Right lung (tissue), 5 donors: ENCODE measurements around the gene MAP6. TPM values are rescaled to one million over a fixed set of nuclear protein-coding genes. Genes with fewer than 3 reads are reported as not detected.

Experiments used
- DNase-seq, 2 donors: peaks; one replicate each; pipeline ENCODE4 v3.0.0-alpha.2; 2013
- polyA plus RNA-seq, 5 donors: library from polyadenylated mRNA; unstranded; fragments of 120-200 nt; gene quantifications; one replicate each; pipeline versions ENCODE4 v1.2.1 to v1.2.3, GENCODE V29; 2013; ENCODE audit warnings: inconsistent platforms in 1 of 5, low replicate concordance in 1 of 5; ENCODE audit not compliant: insufficient read length in 5 of 5, insufficient read depth in 1 of 5

The MAP6 gene
- polyA plus RNA-seq, 5 donors = 7.5 to 9.7 (median 8.3) TPM

- no peak for DNase-seq
Observed at GRCh38 chr11:75632962-75633361, 35.9 kb downstream of the MAP6 start.

- no peak for DNase-seq
Observed at GRCh38 chr11:75632450-75632849, 36.4 kb downstream of the MAP6 start.

GRCh38 chr11:75631086-75631730 lies 37.6 kb downstream of the MAP6 start:
- DNase-seq = no peak

GRCh38 chr11:75627906-75628668 lies 40.8 kb downstream of the MAP6 start:
- DNase-seq = no peak

- DNase-seq = no peak
Observed at GRCh38 chr11:75626889-75627529, 41.8 kb downstream of the MAP6 start.

- DNase-seq = no peak
Observed at GRCh38 chr11:75625991-75626888, 42.6 kb downstream of the MAP6 start.

- no peak for DNase-seq
Observed at GRCh38 chr11:75625021-75625420, 43.8 kb downstream of the MAP6 start.

- DNase-seq = no peak
Observed at GRCh38 chr11:75616281-75616680, 52.6 kb downstream of the MAP6 start.

- DNase-seq = peak in 1 of 2 donors; percentile 19
Observed at GRCh38 chr11:75615751-75616150, 53.1 kb downstream of the MAP6 start.

- no peak for DNase-seq
Observed at GRCh38 chr11:75611823-75612222, 57.0 kb downstream of the MAP6 start.

- no peak for DNase-seq
Observed at GRCh38 chr11:75606099-75606498, 62.7 kb downstream of the MAP6 start.

- no peak for DNase-seq
Observed at GRCh38 chr11:75603791-75604736, 64.8 kb downstream of the MAP6 start.

- no peak for DNase-seq
Observed at GRCh38 chr11:75602951-75603350, 65.9 kb downstream of the MAP6 start.

- no peak for DNase-seq
Observed at GRCh38 chr11:75601494-75601893, 67.3 kb downstream of the MAP6 start.

- no peak for DNase-seq
Observed at GRCh38 chr11:75600356-75600755, 68.5 kb downstream of the MAP6 start.

- no peak for DNase-seq
Observed at GRCh38 chr11:75598900-75599299, 69.9 kb downstream of the MAP6 start.

- no peak for DNase-seq
Observed at GRCh38 chr11:75598264-75598663, 70.6 kb downstream of the MAP6 start.

GRCh38 chr11:75597636-75598035 lies 71.2 kb downstream of the MAP6 start:
- DNase-seq = no peak

- no peak for DNase-seq
Observed at GRCh38 chr11:75596914-75597313, 71.9 kb downstream of the MAP6 start.

GRCh38 chr11:75595429-75595828 lies 73.4 kb downstream of the MAP6 start:
- no peak for DNase-seq

- no peak for DNase-seq
Observed at GRCh38 chr11:75594211-75594610, 74.6 kb downstream of the MAP6 start.
